ENCODE data around the gene PDP2.
"Not testable (repeated sequence)": the region's sequence is repeated elsewhere in the genome, so short reads cannot be mapped to it uniquely, and the experiment has no call there.

The PDP2 gene

DNA sequence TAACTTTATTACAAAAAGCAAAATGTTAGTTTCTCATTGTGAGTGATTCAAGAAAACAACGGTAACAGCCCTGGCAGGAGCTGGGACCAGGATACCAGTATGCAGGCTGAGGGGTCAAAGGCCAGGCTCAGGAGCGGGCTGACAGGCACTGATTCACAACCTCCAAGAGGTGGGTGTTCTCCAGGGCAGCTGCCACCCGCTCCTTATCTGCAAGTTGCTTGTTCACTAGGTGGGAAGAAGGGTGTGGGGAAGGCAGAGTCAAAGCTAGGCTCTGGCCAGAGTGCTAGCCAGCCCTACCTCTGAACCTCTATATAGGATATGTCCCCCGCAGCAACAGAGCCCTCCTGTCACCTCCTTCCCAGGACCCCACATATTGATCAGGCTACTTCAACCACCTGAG, 51.8 kb downstream of the PDP2 start:
- Histone ChIP-seq H3K36me3 (ENCODE audit: insufficient read depth, insufficient read length, low read length) (peaks cover 22% of the 10 kb centered on the region), H3K9ac (ENCODE audit: insufficient read length, low read depth) (no peak overlapping the region), H3K4me1 (ENCODE audit: insufficient read depth, insufficient read length) (peaks cover 22% of the 10 kb centered on the region), H3K4me3 (ENCODE audit: insufficient read length, low read depth) (no peak overlapping the region), H3K27me3 (ENCODE audit: insufficient read depth, insufficient read length) (peaks cover 4% of the 10 kb centered on the region), H3K9me3 (ENCODE audit: insufficient read depth, low read length) (no peaks in the 10 kb centered on the region)
- TF ChIP-seq YY1 (IDR thresholded peaks at IDR 0.05; ENCODE audit: insufficient read depth, insufficient read length) (no peak), SUZ12 (IDR thresholded peaks at IDR 0.05; ENCODE audit: extremely low read depth, insufficient read depth, insufficient read length) (no peak), ZNF274 (IDR thresholded peaks at IDR 0.05; ENCODE audit: low read depth, low read length) (no peak)
- DNase-seq (ENCODE audit: low read depth, low spot score) = no peak

DNA sequence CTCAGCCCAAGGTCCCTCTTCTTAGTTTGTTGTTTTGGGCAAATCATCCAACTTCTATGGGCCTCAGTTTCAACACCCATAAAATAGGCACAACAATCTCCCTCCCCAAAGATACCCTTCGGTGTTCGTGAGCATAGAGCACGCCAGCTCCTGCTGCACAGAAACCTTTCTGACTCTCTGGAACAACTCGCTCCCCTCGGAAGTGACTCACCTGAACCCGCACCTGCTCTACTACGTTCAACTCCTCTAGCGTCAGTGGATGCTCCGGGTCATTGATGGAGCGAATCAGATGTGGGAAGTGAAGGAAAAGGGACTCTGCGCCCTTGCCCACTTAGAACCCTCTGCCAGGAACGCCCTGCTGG, 53.4 kb downstream of the PDP2 start:
- DNase-seq (ENCODE audit: low read depth, low spot score) = no peak
- TF ChIP-seq SUZ12 (IDR thresholded peaks at IDR 0.05; ENCODE audit: extremely low read depth, insufficient read depth, insufficient read length) = no peak
- TF ChIP-seq ZNF274 (IDR thresholded peaks at IDR 0.05; ENCODE audit: low read depth, low read length) = no peak
- no peak for TF ChIP-seq YY1 (IDR thresholded peaks at IDR 0.05; ENCODE audit: insufficient read depth, insufficient read length)
- H3K9me3 ChIP-seq (ENCODE audit: insufficient read depth, low read length) = no peaks in the 10 kb centered on the region
- H3K27me3 ChIP-seq (ENCODE audit: insufficient read depth, insufficient read length) = no peaks in the 10 kb centered on the region
- peaks cover 9% of the 10 kb centered on the region for H3K4me1 ChIP-seq (ENCODE audit: insufficient read depth, insufficient read length)
- peak overlapping the region; percentile 96 for H3K4me3 ChIP-seq (ENCODE audit: insufficient read length, low read depth)
- peaks cover 38% of the 10 kb centered on the region for H3K36me3 ChIP-seq (ENCODE audit: insufficient read depth, insufficient read length, low read length)
- peak overlapping the region; percentile 99 for H3K9ac ChIP-seq (ENCODE audit: insufficient read length, low read depth)

DNA sequence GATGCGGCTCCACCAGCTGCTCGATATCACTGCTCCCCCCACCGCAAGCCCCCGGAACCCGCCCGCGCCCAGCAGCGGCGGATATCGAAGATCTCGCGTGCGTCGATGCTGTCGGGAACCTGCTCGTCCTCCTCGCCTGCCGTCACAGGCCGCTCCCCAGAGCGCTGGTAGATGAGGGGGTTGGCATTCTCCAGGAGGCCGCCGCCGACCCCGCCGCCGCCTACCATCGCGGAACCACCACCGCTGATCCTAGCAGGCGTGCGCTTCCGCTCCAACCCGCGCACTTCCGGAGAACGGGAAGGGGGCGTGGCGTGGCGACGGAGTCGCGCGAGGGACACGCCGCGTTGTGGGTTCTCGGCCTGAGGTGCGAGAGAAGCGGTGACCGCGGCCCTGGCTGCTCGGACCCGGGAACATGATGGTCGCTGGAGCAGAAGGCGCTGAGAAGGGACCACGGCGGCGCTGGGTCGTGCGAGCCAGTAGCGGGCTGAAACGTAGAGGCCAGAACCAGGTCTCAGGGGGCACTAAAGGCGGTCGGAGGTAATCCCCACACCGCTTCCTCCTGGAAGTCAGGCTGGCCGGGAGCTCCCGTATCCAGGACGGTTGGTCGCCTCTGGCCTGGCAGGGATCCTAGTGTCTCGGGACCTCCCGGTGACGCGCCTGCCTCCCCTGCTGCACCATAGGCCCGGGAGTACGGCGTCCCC, 54.0 kb downstream of the PDP2 start, which contains the start of gene CIAO2B:
Gene CIAO2B (minus strand): TSS at position 265 of the 701 bp plus-strand sequence. CDS start 38 bp downstream, at position 227.
- Histone ChIP-seq H3K27me3 (ENCODE audit: insufficient read depth, insufficient read length) (no peaks in the 10 kb centered on the region), H3K9me3 (ENCODE audit: insufficient read depth, low read length) (no peaks in the 10 kb centered on the region), H3K4me1 (ENCODE audit: insufficient read depth, insufficient read length) (peaks cover 6% of the 10 kb centered on the region), H3K36me3 (ENCODE audit: insufficient read depth, insufficient read length, low read length) (peaks cover 44% of the 10 kb centered on the region), H3K4me3 (ENCODE audit: insufficient read length, low read depth) (peak within 1 kb of the TSS; percentile 96), H3K9ac (ENCODE audit: insufficient read length, low read depth) (peak within 1 kb of the TSS; percentile 99)
- DNase-seq (ENCODE audit: low read depth, low spot score) = peak; percentile 63
- no peak for TF ChIP-seq ZNF274 (IDR thresholded peaks at IDR 0.05; ENCODE audit: low read depth, low read length)
- no peak for TF ChIP-seq SUZ12 (IDR thresholded peaks at IDR 0.05; ENCODE audit: extremely low read depth, insufficient read depth, insufficient read length)
- TF ChIP-seq YY1 (IDR thresholded peaks at IDR 0.05; ENCODE audit: insufficient read depth, insufficient read length) = no peak

DNA sequence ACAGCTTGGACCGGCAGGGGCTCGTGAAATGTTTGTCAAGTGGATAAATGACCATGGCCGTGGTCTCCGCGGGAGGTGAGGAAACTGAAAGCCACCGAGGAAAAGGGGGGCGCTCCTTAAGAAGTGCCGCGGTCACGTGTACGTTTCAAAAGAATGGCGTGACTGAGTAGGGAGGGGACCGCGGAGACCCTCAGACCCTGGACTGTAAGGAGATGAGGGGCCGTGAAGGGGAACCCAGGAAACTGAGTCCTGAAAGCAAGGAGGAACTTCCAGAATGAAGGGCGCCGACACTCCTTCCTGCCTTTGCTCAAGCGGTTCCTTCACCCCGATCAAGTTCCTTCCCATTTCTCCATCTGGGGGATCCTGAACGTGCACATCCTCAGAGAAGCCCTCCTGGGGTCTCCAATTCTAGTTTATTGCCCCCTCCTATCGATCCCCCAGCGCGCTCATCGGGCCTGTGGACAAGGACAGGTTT, 54.6 kb downstream of the PDP2 start:
- not testable (repeated sequence) for H3K4me1 ChIP-seq (ENCODE audit: insufficient read depth, insufficient read length); DNase-seq (ENCODE audit: low read depth, low spot score); H3K9me3 ChIP-seq (ENCODE audit: insufficient read depth, low read length); H3K27me3 ChIP-seq (ENCODE audit: insufficient read depth, insufficient read length)
- H3K36me3 ChIP-seq (ENCODE audit: insufficient read depth, insufficient read length, low read length) = peaks cover 50% of the 10 kb centered on the region
- peak overlapping the region; percentile 96 for H3K4me3 ChIP-seq (ENCODE audit: insufficient read length, low read depth)
- H3K9ac ChIP-seq (ENCODE audit: insufficient read length, low read depth) = peak overlapping the region; percentile 99

DNA sequence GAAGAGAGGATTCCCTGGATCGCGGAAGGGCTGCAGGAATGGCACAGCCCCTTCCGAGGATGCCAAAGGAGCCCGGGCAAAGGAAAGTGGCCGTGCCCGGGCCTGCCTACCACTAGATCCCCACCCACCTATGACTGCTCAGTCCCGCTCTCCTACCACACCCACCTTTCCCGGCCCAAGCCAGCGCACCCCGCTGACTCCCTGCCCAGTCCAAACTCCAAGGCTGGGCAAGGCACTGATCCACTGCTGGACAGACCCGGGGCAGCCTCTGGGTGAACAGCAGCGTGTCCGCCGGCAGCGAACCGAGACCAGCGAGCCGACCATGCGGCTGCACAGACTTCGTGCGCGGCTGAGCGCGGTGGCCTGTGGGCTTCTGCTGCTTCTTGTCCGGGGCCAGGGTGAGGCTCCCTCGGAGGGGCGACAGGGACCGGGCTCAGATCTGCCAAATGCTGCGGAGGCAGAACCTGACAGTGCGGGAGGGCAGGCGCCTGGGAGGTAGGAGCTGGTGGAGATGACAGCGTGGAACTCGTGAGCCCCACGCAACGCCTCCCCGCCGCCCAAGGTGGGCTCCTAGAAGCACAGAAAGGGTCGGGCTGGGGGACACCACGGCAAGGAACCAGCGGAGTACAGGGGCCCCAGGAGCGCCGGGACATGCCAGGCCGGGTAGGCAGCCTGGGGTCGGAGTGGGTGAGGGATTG, 55.1 kb downstream of the PDP2 start, which contains the start of gene CES2:
Gene CES2 (plus strand): TSS at position 203 of the 698 bp plus-strand sequence. CDS start 120 bp downstream, at position 323.
- peak within 1 kb of the TSS; percentile 99 for H3K9ac ChIP-seq (ENCODE audit: insufficient read length, low read depth)
- H3K4me1 ChIP-seq (ENCODE audit: insufficient read depth, insufficient read length) = peaks cover 6% of the 10 kb centered on the region
- peak within 1 kb of the TSS; percentile 96 for H3K4me3 ChIP-seq (ENCODE audit: insufficient read length, low read depth)
- DNase-seq (ENCODE audit: low read depth, low spot score) = no peak
- no peaks in the 10 kb centered on the region for H3K9me3 ChIP-seq (ENCODE audit: insufficient read depth, low read length)
- no peaks in the 10 kb centered on the region for H3K27me3 ChIP-seq (ENCODE audit: insufficient read depth, insufficient read length)
- TF ChIP-seq YY1 (IDR thresholded peaks at IDR 0.05; ENCODE audit: insufficient read depth, insufficient read length) (no peak), SUZ12 (IDR thresholded peaks at IDR 0.05; ENCODE audit: extremely low read depth, insufficient read depth, insufficient read length) (no peak), ZNF274 (IDR thresholded peaks at IDR 0.05; ENCODE audit: low read depth, low read length) (no peak)
- H3K36me3 ChIP-seq (ENCODE audit: insufficient read depth, insufficient read length, low read length) = peaks cover 56% of the 10 kb centered on the region

DNA sequence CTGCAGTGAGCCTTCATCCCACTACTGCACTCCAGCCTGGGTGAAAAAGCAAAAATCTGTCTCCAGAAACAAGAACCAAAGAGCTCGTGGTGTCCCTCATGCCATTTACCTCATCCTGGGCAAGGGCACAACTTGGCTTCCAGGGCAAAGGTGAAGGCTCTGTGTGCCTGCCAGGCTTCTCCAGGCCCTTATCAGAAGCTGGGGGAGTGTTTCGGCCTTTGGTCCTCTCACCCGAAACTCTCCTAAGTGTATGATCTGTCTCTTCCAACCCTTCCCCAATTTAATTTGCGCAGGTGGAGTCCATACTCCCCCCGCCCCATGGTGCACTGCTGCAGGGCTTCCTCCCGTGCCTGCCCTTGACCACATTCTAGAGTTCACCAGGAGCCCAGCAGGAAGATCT, 56.1 kb downstream of the PDP2 start:
- TF ChIP-seq SUZ12 (IDR thresholded peaks at IDR 0.05; ENCODE audit: extremely low read depth, insufficient read depth, insufficient read length) (no peak), YY1 (IDR thresholded peaks at IDR 0.05; ENCODE audit: insufficient read depth, insufficient read length) (no peak), ZNF274 (IDR thresholded peaks at IDR 0.05; ENCODE audit: low read depth, low read length) (no peak)
- Histone ChIP-seq H3K4me1 (ENCODE audit: insufficient read depth, insufficient read length) (peaks cover 6% of the 10 kb centered on the region), H3K9ac (ENCODE audit: insufficient read length, low read depth) (no peak overlapping the region), H3K27me3 (ENCODE audit: insufficient read depth, insufficient read length) (no peaks in the 10 kb centered on the region), H3K4me3 (ENCODE audit: insufficient read length, low read depth) (no peak overlapping the region), H3K9me3 (ENCODE audit: insufficient read depth, low read length) (no peaks in the 10 kb centered on the region), H3K36me3 (ENCODE audit: insufficient read depth, insufficient read length, low read length) (peaks cover 62% of the 10 kb centered on the region)
- DNase-seq (ENCODE audit: low read depth, low spot score) = no peak

DNA sequence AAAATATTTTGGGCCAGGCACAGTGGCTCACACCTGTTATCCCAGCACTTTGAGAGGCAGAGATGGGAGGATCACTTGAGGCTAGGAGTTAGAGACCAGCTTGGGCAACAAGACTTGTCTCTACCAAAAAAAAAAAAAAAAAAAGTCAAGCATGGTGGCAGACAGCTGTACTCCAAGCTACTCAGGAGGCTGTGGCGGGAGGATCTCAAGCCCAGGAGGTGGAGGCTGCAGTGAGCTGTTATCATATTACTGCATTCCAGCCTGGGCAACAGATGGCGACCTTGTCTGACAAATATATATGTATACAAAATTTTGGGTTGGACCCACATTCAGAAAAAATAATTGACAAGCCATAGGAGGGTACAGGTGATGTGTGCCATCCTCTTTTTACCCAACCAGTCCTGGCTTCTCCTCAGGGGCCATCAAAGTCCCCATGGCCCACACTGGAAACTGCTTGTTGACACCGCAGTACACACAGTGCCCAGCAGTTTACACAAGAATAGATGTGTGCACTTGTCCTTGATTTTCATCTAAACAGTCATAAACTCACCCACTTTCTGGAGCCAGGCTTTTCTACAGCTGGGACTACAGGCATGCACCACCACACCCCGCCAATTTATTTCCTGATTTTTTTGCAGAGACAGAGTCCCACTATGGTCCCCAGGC, 56.7 kb downstream of the PDP2 start:
- DNase-seq (ENCODE audit: low read depth, low spot score) = no peak
- Histone ChIP-seq H3K9ac (ENCODE audit: insufficient read length, low read depth) (no peak overlapping the region), H3K36me3 (ENCODE audit: insufficient read depth, insufficient read length, low read length) (peaks cover 64% of the 10 kb centered on the region), H3K4me1 (ENCODE audit: insufficient read depth, insufficient read length) (peaks cover 6% of the 10 kb centered on the region), H3K27me3 (ENCODE audit: insufficient read depth, insufficient read length) (no peaks in the 10 kb centered on the region), H3K4me3 (ENCODE audit: insufficient read length, low read depth) (no peak overlapping the region), H3K9me3 (ENCODE audit: insufficient read depth, low read length) (no peaks in the 10 kb centered on the region)
- TF ChIP-seq YY1 (IDR thresholded peaks at IDR 0.05; ENCODE audit: insufficient read depth, insufficient read length) (no peak), ZNF274 (IDR thresholded peaks at IDR 0.05; ENCODE audit: low read depth, low read length) (no peak), SUZ12 (IDR thresholded peaks at IDR 0.05; ENCODE audit: extremely low read depth, insufficient read depth, insufficient read length) (no peak)

Data from NT2/D1 (cell line).